CD8-positive, alpha-beta memory T cell (primary cell): ENCODE results near the gene RCOR3. TPM values are rescaled to one million over a fixed set of nuclear protein-coding genes. Genes with fewer than 3 reads are reported as not detected.
"Not testable (repeated sequence)": the region's sequence is repeated elsewhere in the genome, so short reads cannot be mapped to it uniquely, and the experiment has no call there.

Experiments used
- CTCF ChIA-PET: fragments of 350-600 bp; sonication (Branson Sonifier 250); formaldehyde crosslinking; loops from one replicate; lab custom pipeline; 2021; ENCODE audit warnings: antibody characterized with exemption; lab: Charles Lee
- POLR2A ChIA-PET: fragments of 350-600 bp; sonication (Branson Sonifier 250); formaldehyde crosslinking; loops from one replicate; lab custom pipeline; 2021; ENCODE audit warnings: antibody characterized with exemption; lab: Charles Lee
- DNase-seq, 5 donors: peaks; one replicate each; pipeline versions ENCODE4 v3.0.0 to v3.0.0-alpha.2; 2020 to 2022; ENCODE audit warnings: mixed read lengths in 1 of 5
- H3K27ac ChIP-seq: one replicate; pipeline ENCODE4 v1.7.0; 2013; ENCODE audit warnings: low read depth, mild to moderate bottlenecking, low read length, moderate library complexity
- H3K27me3 ChIP-seq: 2 replicates; pipeline ENCODE4 v1.7.0; 2013; ENCODE audit warnings: low read length, mild to moderate bottlenecking; ENCODE audit not compliant: insufficient read depth, poor library complexity, severe bottlenecking
- H3K36me3 ChIP-seq: 2 replicates; pipeline ENCODE4 v1.7.0; 2013; ENCODE audit warnings: mild to moderate bottlenecking, low read length, moderate library complexity; ENCODE audit not compliant: insufficient read depth
- H3K4me1 ChIP-seq: 2 replicates; pipeline ENCODE4 v1.7.0; 2013; ENCODE audit warnings: mild to moderate bottlenecking, low read length, moderate library complexity; ENCODE audit not compliant: insufficient read depth
- H3K4me3 ChIP-seq: 2 replicates; pipeline ENCODE4 v1.7.0; 2013; ENCODE audit warnings: mild to moderate bottlenecking, low read length
- H3K9me3 ChIP-seq: 2 replicates; pipeline ENCODE4 v1.7.0; 2013; ENCODE audit warnings: mild to moderate bottlenecking, low read length
- H3K27ac Mint-ChIP-seq, 8 donors: one replicate each; pipeline ENCODE4 v1.8.0; 2020 to 2021; ENCODE audit warnings: mixed read lengths in 8 of 8, mild to moderate bottlenecking in 6 of 8, inconsistent platforms in 3 of 8, moderate library complexity in 3 of 8
- H3K27me3 Mint-ChIP-seq, 2 donors: one replicate each; pipeline ENCODE4 v1.8.0; 2020 to 2021; ENCODE audit warnings: mixed read lengths in 2 of 2, mild to moderate bottlenecking in 1 of 2, moderate library complexity in 1 of 2
- H3K36me3 Mint-ChIP-seq, 3 donors: one replicate each; pipeline ENCODE4 v1.8.0; 2020 to 2021; ENCODE audit warnings: mixed read lengths in 3 of 3, inconsistent platforms in 1 of 3, mild to moderate bottlenecking in 1 of 3
- H3K4me1 Mint-ChIP-seq, 3 donors: one replicate each; pipeline ENCODE4 v1.8.0; 2020 to 2021; ENCODE audit warnings: mixed read lengths in 3 of 3, inconsistent platforms in 1 of 3, mild to moderate bottlenecking in 1 of 3
- H3K4me3 Mint-ChIP-seq, 7 donors: one replicate each; pipeline ENCODE4 v1.8.0; 2020 to 2021; ENCODE audit warnings: mixed read lengths in 7 of 7, mild to moderate bottlenecking in 6 of 7, moderate library complexity in 4 of 7, inconsistent platforms in 2 of 7
- H3K9me3 Mint-ChIP-seq, 5 donors: one replicate each; pipeline ENCODE4 v1.8.0; 2020 to 2022; ENCODE audit warnings: mixed read lengths in 5 of 5, mild to moderate bottlenecking in 3 of 5, moderate library complexity in 2 of 5, inconsistent platforms in 1 of 5
- polyA plus RNA-seq: library from polyadenylated mRNA; unstranded; fragments of 300-500 nt; fragmentation: Illumina TruSeq; gene quantifications from one replicate; pipeline ENCODE4 v1.2.3, GENCODE V29; 2021
- total RNA-seq, 2 experiments: library from RNA; stranded (reverse); gene quantifications; one replicate each; pipeline ENCODE4 v1.2.3, GENCODE V29; 2021

The RCOR3 gene
- total and polyA plus RNA-seq, 3 experiments from 2014 or later, result 25.6 to 36.4 (median 33.9) TPM

DNA sequence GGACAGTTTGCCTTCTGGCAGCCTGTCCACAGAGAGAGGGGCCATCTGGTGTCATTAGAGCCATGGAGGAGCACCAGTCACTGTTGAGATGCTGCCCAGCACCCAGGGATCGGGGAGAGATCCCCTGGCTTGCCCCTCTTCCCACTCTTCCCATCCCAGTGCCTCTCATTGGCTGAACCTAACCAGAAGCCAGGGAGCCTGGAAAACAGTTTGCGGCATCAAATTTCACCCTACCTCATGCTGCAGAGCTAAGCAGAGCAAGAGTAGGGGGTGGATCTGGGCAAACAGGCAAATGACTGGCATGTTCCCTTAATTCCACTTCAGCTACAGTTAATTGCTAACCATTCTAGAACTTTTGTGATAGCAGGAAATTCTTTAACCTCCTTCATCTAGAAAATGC, 86.6 kb downstream of the RCOR3 start:
- no peaks in the 10 kb centered on the region for H3K36me3 ChIP-seq
- no peak for DNase-seq
- H3K9me3 Mint-ChIP-seq, result no peaks in the 10 kb centered on the region
- no peaks in the 10 kb centered on the region for H3K27me3 Mint-ChIP-seq
- ChIA-PET CTCF (interaction anchor here (1.0 to 2.6 kb wide), 2 partner anchors 10 kb away, joined by 3 to 8 read pairs; no protein-coding TSS in a partner anchor), POLR2A (no interaction called here)
- H3K27ac Mint-ChIP-seq, result peak overlapping the region in 6 of 8 donors; percentile 43 to 68 (median 63)
- H3K27ac ChIP-seq, result no peak overlapping the region
- peaks cover 77% of the 10 kb centered on the region for H3K4me1 ChIP-seq
- H3K36me3 Mint-ChIP-seq, result peaks cover 0 to 35% (median 2%) of the 10 kb centered on the region in 3 donors
- no peaks in the 10 kb centered on the region for H3K27me3 ChIP-seq
- H3K4me3 ChIP-seq, result no peak overlapping the region
- H3K4me1 Mint-ChIP-seq, result peaks cover 84 to 97% (median 96%) of the 10 kb centered on the region in 3 donors
- H3K9me3 ChIP-seq, result no peaks in the 10 kb centered on the region
- H3K4me3 Mint-ChIP-seq, result peak overlapping the region in 1 of 7 donors; percentile 6

DNA sequence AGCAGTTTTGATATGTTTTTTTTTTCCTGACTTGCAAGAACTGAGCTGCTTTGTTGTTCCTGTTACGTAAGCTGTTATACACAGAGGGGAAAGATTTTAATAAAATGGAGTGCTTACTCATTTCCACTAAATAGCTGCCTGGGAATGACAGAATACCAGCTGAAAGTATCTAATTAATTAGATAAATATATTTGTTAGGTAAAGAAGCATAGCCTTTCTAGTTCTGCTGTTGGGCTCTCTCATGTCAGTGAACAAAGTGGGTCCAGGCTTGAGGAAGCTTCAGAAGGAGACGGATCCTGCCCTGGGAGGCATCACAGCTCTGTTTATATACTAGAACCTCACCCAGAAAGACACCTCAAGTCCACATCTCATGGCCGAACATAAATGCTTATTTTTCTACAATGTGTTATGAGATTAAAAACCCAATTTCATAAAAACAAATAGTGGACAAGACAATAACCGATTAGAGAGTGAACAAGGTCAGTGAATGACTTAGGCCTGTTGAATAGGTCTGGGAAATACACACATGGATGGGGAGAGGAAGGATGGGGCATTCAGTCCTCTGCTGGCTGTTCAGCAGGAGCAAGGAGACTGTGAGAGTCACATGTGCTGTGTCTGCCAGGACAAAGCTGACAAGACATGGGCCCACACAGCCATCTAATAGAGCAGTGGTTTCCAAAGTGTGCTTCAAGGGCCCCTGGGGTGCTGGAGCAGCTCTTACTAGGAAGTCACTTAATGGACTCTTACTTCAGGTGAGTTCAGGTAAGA, 88.1 kb downstream of the RCOR3 start:
- H3K4me3 ChIP-seq, result no peak overlapping the region
- Mint-ChIP-seq H3K27ac (peak overlapping the region; percentile 15 to 88 (median 59)), H3K9me3 (peaks cover 0 to 2% (median 0%) of the 10 kb centered on the region in 5 donors), H3K36me3 (peaks cover 0 to 37% (median 3%) of the 10 kb centered on the region in 3 donors), H3K4me1 (peaks cover 81 to 95% (median 95%) of the 10 kb centered on the region in 3 donors), H3K4me3 (peak overlapping the region in 4 of 7 donors; percentile 29 to 45 (median 36)), H3K27me3 (no peaks in the 10 kb centered on the region)
- H3K27me3 ChIP-seq, result no peaks in the 10 kb centered on the region
- no peak for DNase-seq
- H3K36me3 ChIP-seq, result no peaks in the 10 kb centered on the region
- H3K4me1 ChIP-seq, result peaks cover 78% of the 10 kb centered on the region
- ChIA-PET POLR2A (no interaction called here), CTCF (interaction anchor here (1.1 to 2.6 kb wide), 4 partner anchors 11 to 688 kb away, joined by 3 to 9 read pairs (median 8); partner anchors contain the start of genes DTL and INTS7)
- no peak overlapping the region for H3K27ac ChIP-seq
- H3K9me3 ChIP-seq, result no peaks in the 10 kb centered on the region

DNA sequence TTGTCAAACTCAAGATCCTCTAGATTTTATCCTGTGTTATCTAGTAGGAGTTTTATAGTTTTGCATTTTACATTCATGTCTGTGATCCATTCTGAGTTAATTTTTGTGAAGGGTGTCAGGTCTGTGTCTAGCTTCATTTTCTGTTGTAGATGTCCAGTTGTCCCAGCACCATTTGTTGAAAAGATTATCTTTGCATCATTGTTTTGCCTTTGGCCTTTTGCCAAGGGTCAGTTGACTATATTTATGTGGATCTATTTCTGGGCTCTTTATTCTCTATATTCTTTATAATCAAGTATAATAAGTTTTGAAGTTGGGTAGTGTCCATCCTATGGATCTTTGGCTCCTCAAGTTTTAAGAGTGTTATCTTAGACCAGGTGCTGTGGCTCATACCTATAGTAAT, 89.4 kb downstream of the RCOR3 start:
- H3K27ac ChIP-seq, result no peak overlapping the region
- ChIA-PET CTCF (interaction anchor here (2.4 kb wide), 1 partner anchor 25 kb away, joined by 9 read pairs; no protein-coding TSS in a partner anchor), POLR2A (no interaction called here)
- Mint-ChIP-seq H3K27me3 (no peaks in the 10 kb centered on the region), H3K4me3 (peak overlapping the region in 1 of 7 donors; percentile 27), H3K4me1 (peaks cover 81 to 97% (median 96%) of the 10 kb centered on the region in 3 donors), H3K36me3 (peaks cover 0 to 38% (median 3%) of the 10 kb centered on the region in 3 donors), H3K27ac (peak overlapping the region in 4 of 8 donors; percentile 5 to 84 (median 26)), H3K9me3 (peaks cover 0 to 2% (median 0%) of the 10 kb centered on the region in 5 donors)
- H3K36me3 ChIP-seq, result no peaks in the 10 kb centered on the region
- no peak overlapping the region for H3K4me3 ChIP-seq
- no peak for DNase-seq
- peaks cover 81% of the 10 kb centered on the region for H3K4me1 ChIP-seq
- H3K9me3 ChIP-seq, result no peaks in the 10 kb centered on the region
- H3K27me3 ChIP-seq, result no peaks in the 10 kb centered on the region

DNA sequence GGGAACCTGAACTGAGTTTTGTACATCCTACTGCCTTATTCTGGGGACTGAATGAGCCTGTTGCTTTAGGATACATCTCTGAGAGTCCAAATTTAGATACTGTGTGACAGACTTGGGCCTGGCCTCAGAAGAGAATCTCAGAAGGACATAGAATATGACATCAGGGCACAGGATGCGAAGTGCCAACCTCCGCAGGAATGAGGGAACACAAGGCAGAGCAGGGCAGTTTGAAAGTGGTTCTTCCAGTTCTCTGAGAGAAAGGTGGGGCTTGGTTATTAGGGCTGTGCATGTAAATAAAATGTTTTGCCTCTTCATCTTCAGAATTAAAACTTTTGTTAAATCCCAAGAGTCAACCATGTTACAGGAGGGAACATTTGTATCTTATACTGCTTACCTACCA, 90.6 kb downstream of the RCOR3 start:
- no peak for DNase-seq
- Mint-ChIP-seq H3K36me3 (peaks cover 0 to 39% (median 3%) of the 10 kb centered on the region in 3 donors), H3K27ac (peak overlapping the region; percentile 0 to 97 (median 82)), H3K4me3 (peak overlapping the region in 1 of 7 donors; percentile 11), H3K9me3 (peaks cover 0 to 2% (median 0%) of the 10 kb centered on the region in 5 donors), H3K27me3 (no peaks in the 10 kb centered on the region), H3K4me1 (peaks cover 83 to 97% (median 96%) of the 10 kb centered on the region in 3 donors)
- ChIA-PET CTCF (interaction anchor here (2.5 kb wide), 1 partner anchor 13 kb away, joined by 8 read pairs; no protein-coding TSS in a partner anchor), POLR2A (no interaction called here)
- peaks cover 80% of the 10 kb centered on the region for H3K4me1 ChIP-seq
- no peak overlapping the region for H3K4me3 ChIP-seq
- no peaks in the 10 kb centered on the region for H3K36me3 ChIP-seq
- H3K27ac ChIP-seq, result no peak overlapping the region
- no peaks in the 10 kb centered on the region for H3K27me3 ChIP-seq
- H3K9me3 ChIP-seq, result no peaks in the 10 kb centered on the region

DNA sequence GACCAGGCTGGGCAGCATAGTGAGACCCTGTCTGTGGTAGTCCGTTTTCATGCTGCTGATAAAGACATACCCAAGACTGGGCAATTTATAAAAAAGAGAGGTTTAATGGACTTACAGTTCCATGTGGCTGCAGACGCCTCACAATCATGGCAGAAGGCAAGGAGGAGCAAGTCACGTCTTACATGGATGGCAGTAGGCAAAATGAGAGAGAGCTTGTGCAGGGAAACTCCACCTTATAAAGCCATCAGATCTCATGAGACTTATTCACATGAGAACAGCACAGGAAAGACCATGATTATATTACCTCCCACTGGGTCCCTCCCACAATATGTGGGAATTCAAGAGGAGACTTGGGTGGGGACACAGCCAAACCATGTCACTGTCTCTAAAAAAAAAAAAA, 92.9 kb downstream of the RCOR3 start:
- H3K27me3 ChIP-seq, DNase-seq, H3K4me3 ChIP-seq, H3K9me3 Mint-ChIP-seq, H3K27me3 Mint-ChIP-seq, H3K27ac ChIP-seq, H3K9me3 ChIP-seq, H3K36me3 ChIP-seq: not testable (repeated sequence)
- Mint-ChIP-seq H3K4me1 (peaks cover 72 to 92% (median 91%) of the 10 kb centered on the region in 3 donors), H3K27ac (peak overlapping the region; percentile 81 to 97 (median 90)), H3K4me3 (peak overlapping the region in 6 of 7 donors; percentile 53 to 70 (median 67)), H3K36me3 (peaks cover 0 to 43% (median 7%) of the 10 kb centered on the region in 3 donors)
- CTCF ChIA-PET, result interaction anchor here (1.2 to 2.5 kb wide), 6 partner anchors 9 to 29 kb away, joined by 3 to 10 read pairs (median 6); partner anchors contain the start of gene TRAF5
- POLR2A ChIA-PET, result interaction anchor here (0.7 kb wide), 1 partner anchor 116 kb away, joined by 3 read pairs; no protein-coding TSS in a partner anchor
- peaks cover 63% of the 10 kb centered on the region for H3K4me1 ChIP-seq

DNA sequence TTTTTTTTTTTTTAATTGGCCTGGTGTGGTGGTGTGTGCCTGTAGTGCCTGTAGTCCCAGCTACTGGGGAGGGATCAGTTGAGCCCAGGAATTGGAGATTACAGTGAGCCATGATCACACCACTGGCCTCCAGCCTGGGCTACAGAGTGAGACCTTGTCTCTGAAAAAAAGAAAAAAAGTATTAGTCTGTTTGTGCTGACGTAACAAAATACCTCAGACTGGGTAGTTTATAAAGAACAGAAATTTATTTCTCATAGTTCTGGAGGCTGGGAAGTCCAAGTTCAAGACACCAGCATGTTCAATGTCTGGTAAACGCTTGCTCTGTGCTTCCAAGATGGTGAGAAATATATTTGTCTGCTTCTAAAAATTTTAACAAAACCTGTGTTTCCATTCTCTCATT, 93.3 kb downstream of the RCOR3 start:
- ChIA-PET POLR2A (interaction anchor here (0.7 kb wide), 1 partner anchor 115 kb away, joined by 3 read pairs; no protein-coding TSS in a partner anchor), CTCF (interaction anchor here (1.2 to 1.9 kb wide), 4 partner anchors 9 to 29 kb away, joined by 3 to 10 read pairs (median 5); partner anchors contain the start of gene TRAF5)
- Mint-ChIP-seq H3K27me3 (no peaks in the 10 kb centered on the region), H3K4me3 (peak overlapping the region; percentile 70 to 89 (median 83)), H3K4me1 (peaks cover 68 to 92% (median 87%) of the 10 kb centered on the region in 3 donors), H3K9me3 (peaks cover 0 to 2% (median 0%) of the 10 kb centered on the region in 5 donors), H3K36me3 (peaks cover 0 to 44% (median 7%) of the 10 kb centered on the region in 3 donors), H3K27ac (peak overlapping the region; percentile 90 to 97 (median 96))
- H3K9me3 ChIP-seq, result no peaks in the 10 kb centered on the region
- peaks cover 6% of the 10 kb centered on the region for H3K36me3 ChIP-seq
- no peak overlapping the region for H3K27ac ChIP-seq
- peak overlapping the region; percentile 27 for H3K4me3 ChIP-seq
- H3K4me1 ChIP-seq, result peaks cover 59% of the 10 kb centered on the region
- H3K27me3 ChIP-seq, result no peaks in the 10 kb centered on the region
- no peak for DNase-seq

DNA sequence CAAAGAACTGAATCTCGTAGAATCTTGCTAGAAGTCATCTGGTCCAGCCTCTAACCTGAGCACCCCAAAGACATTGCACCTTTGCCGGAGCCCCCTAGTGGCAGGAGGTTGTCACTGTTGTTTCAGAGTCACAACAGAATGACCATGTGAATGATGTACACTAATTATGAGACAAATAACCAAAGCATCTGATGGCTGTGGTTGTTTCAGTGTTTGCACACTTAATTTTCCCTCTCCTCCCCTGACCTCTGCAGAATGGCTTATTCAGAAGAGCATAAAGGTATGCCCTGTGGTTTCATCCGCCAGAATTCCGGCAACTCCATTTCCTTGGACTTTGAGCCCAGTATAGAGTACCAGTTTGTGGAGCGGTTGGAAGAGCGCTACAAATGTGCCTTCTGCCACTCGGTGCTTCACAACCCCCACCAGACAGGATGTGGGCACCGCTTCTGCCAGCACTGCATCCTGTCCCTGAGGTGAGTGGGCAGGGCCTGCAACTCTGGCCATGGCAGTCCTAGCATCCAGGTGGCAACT, 93.9 kb downstream of the RCOR3 start:
- peaks cover 62 to 89% (median 81%) of the 10 kb centered on the region in 3 donors for H3K4me1 Mint-ChIP-seq
- peaks cover 54% of the 10 kb centered on the region for H3K4me1 ChIP-seq

More for the DNA sequence above, 93.9 kb downstream of the RCOR3 start:
- CTCF ChIA-PET, result interaction anchor here (0.8 to 2.1 kb wide), 4 partner anchors 13 to 30 kb away, joined by 3 to 10 read pairs (median 4); partner anchors contain the start of gene TRAF5
- no peaks in the 10 kb centered on the region for H3K27me3 Mint-ChIP-seq
- Histone ChIP-seq H3K9me3 (no peaks in the 10 kb centered on the region), H3K36me3 (peaks cover 6% of the 10 kb centered on the region), H3K4me3 (peak overlapping the region; percentile 27), H3K27ac (no peak overlapping the region), H3K27me3 (no peaks in the 10 kb centered on the region)
- H3K9me3 Mint-ChIP-seq, result peaks cover 0 to 2% (median 0%) of the 10 kb centered on the region in 5 donors
- peak; percentile 43 to 74 (median 48) for DNase-seq
- peak overlapping the region; percentile 70 to 89 (median 83) for H3K4me3 Mint-ChIP-seq
- H3K36me3 Mint-ChIP-seq, result peaks cover 0 to 46% (median 7%) of the 10 kb centered on the region in 3 donors
- POLR2A ChIA-PET, result interaction anchor here (0.7 kb wide), 1 partner anchor 115 kb away, joined by 3 read pairs; no protein-coding TSS in a partner anchor
- peak overlapping the region; percentile 86 to 97 (median 96) for H3K27ac Mint-ChIP-seq
